Endodermal cell (in vitro differentiated cells): ENCODE measurements around the gene FRRS1. TPM values are rescaled to one million over a fixed set of nuclear protein-coding genes. Genes with fewer than 3 reads are reported as not detected.

ENCODE experiments used
- DNase-seq: peaks from one replicate; pipeline ENCODE4 v3.0.0-alpha.2; 2017
- H3K27ac ChIP-seq: 2 replicates; pipeline ENCODE4 v1.5.1; 2013; ENCODE audit warnings: mild to moderate bottlenecking, low read depth, low read length, moderate library complexity
- H3K27me3 ChIP-seq: 2 replicates; pipeline ENCODE4 v1.6.1; 2013; ENCODE audit warnings: mild to moderate bottlenecking, low read length, moderate library complexity; ENCODE audit not compliant: insufficient read depth, control insufficient read depth, poor library complexity, severe bottlenecking
- H3K36me3 ChIP-seq: 2 replicates; pipeline ENCODE4 v1.7.0; 2013; ENCODE audit warnings: mild to moderate bottlenecking, low read length, moderate library complexity; ENCODE audit not compliant: control insufficient read depth, insufficient read depth
- H3K4me1 ChIP-seq: one replicate; pipeline ENCODE4 v1.7.0; 2013; ENCODE audit warnings: low read length; ENCODE audit not compliant: control insufficient read depth, insufficient read depth
- H3K4me3 ChIP-seq: 2 replicates; pipeline ENCODE4 v1.5.1; 2013; ENCODE audit warnings: mild to moderate bottlenecking, low read length, moderate library complexity
- H3K9ac ChIP-seq: 2 replicates; pipeline ENCODE4 v1.6.1; 2013; ENCODE audit warnings: mild to moderate bottlenecking, low read length, moderate library complexity; ENCODE audit not compliant: poor library complexity, severe bottlenecking; ENCODE audit errors: extremely low read depth
- H3K9me3 ChIP-seq: 2 replicates; pipeline ENCODE4 v1.6.1; 2013; ENCODE audit warnings: mild to moderate bottlenecking, low read length, moderate library complexity; ENCODE audit not compliant: control insufficient read depth
- H3K27ac Mint-ChIP-seq: 2 replicates; pipeline ENCODE4 v1.8.0; 2020; ENCODE audit warnings: mixed read lengths
- H3K27me3 Mint-ChIP-seq: 2 replicates; pipeline ENCODE4 v1.8.0; 2021; ENCODE audit warnings: mild to moderate bottlenecking, mixed read lengths; ENCODE audit not compliant: insufficient read depth
- H3K36me3 Mint-ChIP-seq: 2 replicates; pipeline ENCODE4 v1.8.0; 2020; ENCODE audit warnings: low read depth, mixed read lengths
- H3K4me1 Mint-ChIP-seq: 2 replicates; pipeline ENCODE4 v1.8.0; 2020; ENCODE audit warnings: mixed read lengths
- H3K4me3 Mint-ChIP-seq: 2 replicates; pipeline ENCODE4 v1.8.0; 2020; ENCODE audit warnings: mild to moderate bottlenecking, moderate library complexity, mixed read lengths
- H3K9me3 Mint-ChIP-seq: 2 replicates; pipeline ENCODE4 v1.8.0; 2020; ENCODE audit warnings: mild to moderate bottlenecking, mixed read lengths
- CTCF ChIP-seq: fragments of 200-600 bp; sonication (generic); conservative IDR thresholded peaks from 2 replicates; pipeline ENCODE4 v1.5.0; 2021; ENCODE audit warnings: antibody characterized with exemption, mild to moderate bottlenecking
- WGBS, 2 experiments: methylation state at CpG; one replicate each; pipeline versions ENCODE4 v1.1.5 to v1.1.7; 2013; ENCODE audit warnings: missing lambda C conversion rate in 2 of 2, mixed read lengths in 1 of 2; ENCODE audit not compliant: insufficient coverage in 1 of 2, insufficient read length in 1 of 2; 5-methylcytosine and 5-hydroxymethylcytosine counted together
- total RNA-seq, 2 donors: library from RNA; stranded (reverse); fragmentation: NEBNext Ultra II Directional in 1 of 2; extraction: Animal tissue kit (Norgen Biotek cat#: 25700) in 1 of 2; gene quantifications; 2 replicates in 1 of 2; 3 replicates in 1 of 2; pipeline ENCODE4 v1.2.1, GENCODE V29; 2021

Gene FRRS1
- total RNA-seq, 2 donors from 2014 or later = 9.9 to 24.4 TPM

GRCh38 chr1:99811075-99811474 lies 44.6 kb upstream of the FRRS1 start:
- H3K36me3 ChIP-seq = no peaks in the 10 kb centered on the region
- no peak overlapping the region for H3K9ac ChIP-seq
- no peak overlapping the region for H3K27ac ChIP-seq
- DNase-seq = no peak
- Mint-ChIP-seq H3K4me1 (peaks cover 28% of the 10 kb centered on the region), H3K36me3 (no peaks in the 10 kb centered on the region), H3K27me3 (no peaks in the 10 kb centered on the region), H3K4me3 (no peak overlapping the region), H3K27ac (no peak overlapping the region), H3K9me3 (peaks cover 7% of the 10 kb centered on the region)
- H3K27me3 ChIP-seq = no peaks in the 10 kb centered on the region
- TF ChIP-seq CTCF = no peak
- 80 to 82% methylated on average over 1 of the region's 1 CpG for WGBS, 2 experiments
- H3K4me3 ChIP-seq = no peak overlapping the region
- peaks cover 4% of the 10 kb centered on the region for H3K4me1 ChIP-seq
- H3K9me3 ChIP-seq = peaks cover 10% of the 10 kb centered on the region

GRCh38 chr1:99808391-99809115 lies 42.1 kb upstream of the FRRS1 start:
- H3K27ac ChIP-seq = no peak overlapping the region
- 24 to 26% methylated on average over 3 to 7 of the region's 7 CpGs for WGBS, 2 experiments
- H3K4me1 ChIP-seq = peaks cover 4% of the 10 kb centered on the region
- H3K4me1 Mint-ChIP-seq = peaks cover 20% of the 10 kb centered on the region
- H3K9me3 ChIP-seq = peaks cover 10% of the 10 kb centered on the region
- no peak overlapping the region for H3K4me3 Mint-ChIP-seq
- peaks cover 7% of the 10 kb centered on the region for H3K9me3 Mint-ChIP-seq
- H3K27ac Mint-ChIP-seq = no peak overlapping the region
- no peaks in the 10 kb centered on the region for H3K36me3 Mint-ChIP-seq
- no peaks in the 10 kb centered on the region for H3K27me3 ChIP-seq
- no peaks in the 10 kb centered on the region for H3K36me3 ChIP-seq
- H3K9ac ChIP-seq = no peak overlapping the region
- peak; percentile 63 for DNase-seq
- peak; percentile 85 for TF ChIP-seq CTCF
- no peak overlapping the region for H3K4me3 ChIP-seq
- no peaks in the 10 kb centered on the region for H3K27me3 Mint-ChIP-seq

- no peak for DNase-seq
- Mint-ChIP-seq H3K27me3 (no peaks in the 10 kb centered on the region), H3K9me3 (peaks cover 7% of the 10 kb centered on the region), H3K4me3 (no peak overlapping the region), H3K4me1 (peaks cover 14% of the 10 kb centered on the region), H3K36me3 (no peaks in the 10 kb centered on the region), H3K27ac (no peak overlapping the region)
- H3K9ac ChIP-seq = no peak overlapping the region
- 78 to 82% methylated on average over 1 to 2 of the region's 2 CpGs for WGBS, 2 experiments
- TF ChIP-seq CTCF = no peak
- peaks cover 10% of the 10 kb centered on the region for H3K9me3 ChIP-seq
- no peak overlapping the region for H3K4me3 ChIP-seq
- no peak overlapping the region for H3K27ac ChIP-seq
- peaks cover 4% of the 10 kb centered on the region for H3K4me1 ChIP-seq
- no peaks in the 10 kb centered on the region for H3K27me3 ChIP-seq
- H3K36me3 ChIP-seq = no peaks in the 10 kb centered on the region
These were observed 40.4 kb upstream of the FRRS1 start for GRCh38 chr1:99806882-99807281.
